ENCODE results near the gene LOXL3.
A peak's percentile ranks its signal among the peaks of the same experiment; 100 is the strongest.

The LOXL3 gene

DNA sequence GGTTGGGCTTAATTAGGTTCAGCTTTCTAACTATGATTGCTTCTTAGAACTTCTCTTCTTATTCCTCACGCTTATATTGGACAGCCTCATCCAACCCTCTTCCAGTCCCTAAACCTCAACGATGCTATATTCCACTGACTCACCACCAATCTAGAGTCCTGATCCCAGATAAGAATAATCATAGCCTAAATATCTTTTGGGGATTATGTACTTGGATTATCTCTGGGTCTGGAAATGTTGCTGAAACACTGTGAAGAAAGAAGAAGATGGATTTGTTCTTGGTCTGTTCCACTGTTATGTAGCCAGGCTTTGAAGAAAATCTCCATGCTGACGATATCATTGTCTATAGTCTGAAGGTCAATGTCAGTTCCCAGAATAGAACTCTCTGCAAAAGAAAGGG, 27.7 kb upstream of the LOXL3 start:
- Mint-ChIP-seq H3K9me3 (no peaks in the 10 kb centered on the region), H3K4me3 (no peak overlapping the region), H3K4me1 (peaks cover 28 to 46% of the 10 kb centered on the region in 2 donors), H3K27me3 (peaks cover 7 to 9% of the 10 kb centered on the region in 2 donors), H3K27ac (no peak overlapping the region), H3K36me3 (no peaks in the 10 kb centered on the region)
- DNase-seq (no peak), ATAC-seq (replicated peaks) (no peak)

DNA sequence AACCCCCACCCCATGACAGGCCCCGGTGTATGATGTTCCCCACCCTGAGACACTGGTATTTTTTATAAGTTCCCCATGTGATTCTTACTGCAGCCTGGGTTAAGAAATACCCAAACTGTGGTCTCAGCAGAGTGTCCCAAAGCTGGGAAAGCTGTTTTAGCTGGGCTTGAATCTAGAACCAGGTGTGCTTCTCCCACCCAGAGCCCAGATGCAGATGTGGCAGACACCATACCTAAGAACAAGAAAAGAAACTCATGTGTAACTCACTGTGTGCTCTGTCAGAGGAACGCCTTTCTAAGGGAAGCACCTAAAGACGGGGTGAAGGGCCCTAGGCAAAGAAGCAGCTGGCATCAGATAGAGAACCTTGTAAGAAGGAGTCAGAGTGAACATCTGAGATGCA, 24.7 kb upstream of the LOXL3 start:
- no peak overlapping the region for H3K4me3 Mint-ChIP-seq
- no peaks in the 10 kb centered on the region for H3K36me3 Mint-ChIP-seq
- DNase-seq (no peak), ATAC-seq (replicated peaks) (no peak)
- H3K27me3 Mint-ChIP-seq = peaks cover 7 to 9% of the 10 kb centered on the region in 2 donors
- H3K4me1 Mint-ChIP-seq = peaks cover 35 to 42% of the 10 kb centered on the region in 2 donors
- H3K9me3 Mint-ChIP-seq = no peaks in the 10 kb centered on the region
- H3K27ac Mint-ChIP-seq = no peak overlapping the region

DNA sequence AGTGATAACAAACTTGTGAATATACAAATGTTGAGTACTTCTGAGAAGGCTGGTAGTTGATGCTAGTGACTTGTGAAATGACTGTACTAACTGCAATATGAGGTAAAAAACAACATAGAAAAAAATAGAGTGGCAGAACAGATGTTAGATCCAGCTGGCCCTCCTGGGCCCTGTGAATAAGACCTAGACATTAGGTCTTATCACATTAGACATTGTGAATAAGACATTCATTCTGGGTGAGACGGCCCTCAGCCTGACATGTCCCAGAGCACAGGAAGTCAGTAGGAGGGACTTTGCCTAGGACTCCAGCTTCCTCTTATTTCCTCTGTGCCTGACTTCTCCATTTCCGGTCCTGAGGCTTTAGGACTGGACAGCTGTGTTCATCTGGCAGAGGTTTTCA, 23.7 kb upstream of the LOXL3 start:
- H3K36me3 Mint-ChIP-seq = no peaks in the 10 kb centered on the region
- DNase-seq (no peak), ATAC-seq (replicated peaks) (peak; percentile 55 to 68)
- peaks cover 7 to 9% of the 10 kb centered on the region in 2 donors for H3K27me3 Mint-ChIP-seq
- peak overlapping the region in 1 of 2 donors; percentile 28 for H3K4me3 Mint-ChIP-seq
- peaks cover 32 to 40% of the 10 kb centered on the region in 2 donors for H3K4me1 Mint-ChIP-seq
- peak overlapping the region; percentile 68 for H3K27ac Mint-ChIP-seq
- no peaks in the 10 kb centered on the region for H3K9me3 Mint-ChIP-seq

DNA sequence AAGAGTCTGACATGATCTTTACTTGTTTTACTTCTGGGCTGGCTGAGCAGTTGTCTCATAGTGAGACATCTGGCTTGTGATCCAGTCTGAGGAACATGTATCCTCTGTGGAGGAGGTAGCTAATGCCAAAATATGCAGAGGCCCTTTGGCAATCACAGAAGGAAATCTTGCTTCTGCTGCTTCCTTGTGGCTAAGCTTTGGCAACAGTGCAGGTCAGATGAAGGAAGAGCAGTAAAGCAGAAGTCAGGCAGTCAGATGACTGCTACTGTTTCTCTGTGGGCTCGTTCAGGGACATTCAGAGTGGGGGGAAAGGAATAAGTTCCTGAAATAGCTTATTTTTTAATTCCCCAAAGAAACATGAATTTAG, 23.1 kb upstream of the LOXL3 start:
- H3K27ac Mint-ChIP-seq = peak overlapping the region; percentile 65
- H3K9me3 Mint-ChIP-seq = no peaks in the 10 kb centered on the region
- peak; percentile 57 to 60 for ATAC-seq (replicated peaks)
- peaks cover 7 to 9% of the 10 kb centered on the region in 2 donors for H3K27me3 Mint-ChIP-seq
- H3K4me3 Mint-ChIP-seq = no peak overlapping the region
- peaks cover 33 to 40% of the 10 kb centered on the region in 2 donors for H3K4me1 Mint-ChIP-seq
- DNase-seq = no peak
- no peaks in the 10 kb centered on the region for H3K36me3 Mint-ChIP-seq

DNA sequence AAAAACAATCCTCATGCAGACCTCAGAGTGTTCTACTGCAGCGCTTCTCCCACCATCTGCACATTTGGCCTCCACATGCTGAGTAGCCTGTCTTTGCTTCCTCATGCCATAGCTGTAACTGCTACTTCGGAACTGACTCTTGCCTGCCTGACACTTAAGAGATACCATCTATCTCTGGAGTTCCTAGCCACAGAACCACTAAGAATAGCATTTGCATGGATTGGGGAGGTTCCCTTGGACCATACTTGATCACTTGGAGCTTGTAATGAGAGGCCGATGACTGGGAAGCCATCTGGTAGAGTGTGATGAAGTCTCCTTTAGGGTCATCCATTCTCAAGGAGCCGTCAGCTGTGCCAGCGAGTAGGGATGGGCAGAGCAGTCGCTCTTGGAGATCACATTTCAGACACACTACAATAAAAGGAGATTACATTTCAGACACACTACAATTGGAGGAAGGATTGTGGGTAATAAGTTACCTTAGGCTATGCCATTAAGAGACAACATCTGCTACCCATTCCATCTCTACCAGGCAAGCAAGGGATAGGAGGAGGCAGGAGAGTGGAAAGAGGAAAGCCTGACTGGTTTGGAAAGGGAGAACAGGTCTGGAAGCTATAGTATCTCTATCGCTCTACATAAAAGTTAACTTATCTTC, 22.6 kb upstream of the LOXL3 start:
- H3K36me3 Mint-ChIP-seq = no peaks in the 10 kb centered on the region
- H3K4me1 Mint-ChIP-seq = peaks cover 33 to 40% of the 10 kb centered on the region in 2 donors

DNA sequence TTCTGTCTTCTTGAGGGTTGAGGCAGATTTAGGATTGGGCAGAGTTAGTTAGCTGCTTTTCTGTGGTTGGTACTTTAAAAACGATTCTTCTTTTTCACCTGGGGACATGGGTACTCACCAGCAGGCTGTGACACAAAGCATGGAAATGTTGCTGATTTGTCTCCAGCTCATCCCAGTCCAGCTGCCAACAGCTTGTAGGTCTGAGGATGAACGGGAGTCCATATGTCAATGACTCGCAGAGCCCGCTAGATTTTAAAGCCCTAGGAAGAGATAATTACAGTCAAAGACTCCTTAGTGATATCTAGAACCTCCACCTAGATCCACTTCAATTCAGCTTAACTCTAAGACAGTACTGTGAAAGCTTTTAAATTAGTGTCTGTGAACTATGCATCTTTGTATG, 21.6 kb upstream of the LOXL3 start:
- no peak for ATAC-seq (replicated peaks)
- Mint-ChIP-seq H3K36me3 (no peaks in the 10 kb centered on the region), H3K4me3 (no peak overlapping the region), H3K27me3 (peaks cover 4 to 5% of the 10 kb centered on the region in 2 donors), H3K9me3 (no peaks in the 10 kb centered on the region), H3K4me1 (peaks cover 33 to 40% of the 10 kb centered on the region in 2 donors), H3K27ac (no peak overlapping the region)
- no peak for DNase-seq

More for the DNA sequence above, 22.6 kb upstream of the LOXL3 start:
- H3K27me3 Mint-ChIP-seq = peaks cover 7% of the 10 kb centered on the region in 2 donors
- no peaks in the 10 kb centered on the region for H3K9me3 Mint-ChIP-seq
- H3K4me3 Mint-ChIP-seq = no peak overlapping the region
- DNase-seq (no peak), ATAC-seq (replicated peaks) (no peak)
- peak overlapping the region; percentile 65 for H3K27ac Mint-ChIP-seq

DNA sequence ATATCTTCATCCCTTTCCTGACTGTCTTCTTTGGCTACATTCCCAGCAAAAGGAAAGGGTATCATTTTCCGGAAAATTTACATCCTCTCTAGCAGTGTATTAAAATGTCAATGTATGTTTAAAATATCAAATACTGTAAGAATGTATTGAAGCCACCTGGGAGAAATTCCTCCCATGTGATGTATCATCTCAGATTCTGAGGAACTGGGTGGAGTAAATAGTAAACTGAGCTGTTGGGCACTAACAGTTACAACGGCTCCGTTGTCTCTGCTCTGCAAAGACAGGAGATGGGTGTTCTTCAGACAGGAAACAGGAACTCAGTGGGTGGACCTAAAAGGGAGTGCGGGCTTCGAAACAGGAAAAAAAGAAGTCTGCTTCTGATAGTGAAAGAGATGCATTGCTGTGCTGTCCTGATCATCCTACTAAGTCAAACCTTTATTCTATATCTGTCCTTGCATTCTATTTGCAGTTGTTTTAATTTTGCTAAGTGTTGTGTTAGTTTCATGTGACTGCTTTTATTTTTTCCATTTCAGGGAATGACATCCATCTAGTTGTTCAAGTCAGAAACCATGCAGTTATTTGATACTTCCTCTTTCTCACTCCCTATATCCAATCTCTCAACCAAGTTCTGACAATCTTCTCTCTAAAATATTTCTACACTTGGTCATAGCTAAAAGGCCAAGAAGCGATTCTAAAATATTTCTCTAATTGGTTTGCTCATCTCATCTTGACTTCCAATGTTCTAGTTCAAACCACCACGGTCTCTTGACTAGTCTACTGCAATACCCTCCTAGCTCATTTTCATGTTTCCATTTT, 20.2 kb upstream of the LOXL3 start:
- ATAC-seq (replicated peaks) (peak; percentile 65 to 66), DNase-seq (peak; percentile 51)
- H3K9me3 Mint-ChIP-seq = peaks cover 0 to 1% of the 10 kb centered on the region in 2 donors
- H3K27me3 Mint-ChIP-seq = no peaks in the 10 kb centered on the region
- H3K36me3 Mint-ChIP-seq = peaks cover 2 to 3% of the 10 kb centered on the region in 2 donors
- peak overlapping the region; percentile 87 for H3K27ac Mint-ChIP-seq
- peaks cover 36 to 40% of the 10 kb centered on the region in 2 donors for H3K4me1 Mint-ChIP-seq
- H3K4me3 Mint-ChIP-seq = peak overlapping the region; percentile 15 to 54

DNA sequence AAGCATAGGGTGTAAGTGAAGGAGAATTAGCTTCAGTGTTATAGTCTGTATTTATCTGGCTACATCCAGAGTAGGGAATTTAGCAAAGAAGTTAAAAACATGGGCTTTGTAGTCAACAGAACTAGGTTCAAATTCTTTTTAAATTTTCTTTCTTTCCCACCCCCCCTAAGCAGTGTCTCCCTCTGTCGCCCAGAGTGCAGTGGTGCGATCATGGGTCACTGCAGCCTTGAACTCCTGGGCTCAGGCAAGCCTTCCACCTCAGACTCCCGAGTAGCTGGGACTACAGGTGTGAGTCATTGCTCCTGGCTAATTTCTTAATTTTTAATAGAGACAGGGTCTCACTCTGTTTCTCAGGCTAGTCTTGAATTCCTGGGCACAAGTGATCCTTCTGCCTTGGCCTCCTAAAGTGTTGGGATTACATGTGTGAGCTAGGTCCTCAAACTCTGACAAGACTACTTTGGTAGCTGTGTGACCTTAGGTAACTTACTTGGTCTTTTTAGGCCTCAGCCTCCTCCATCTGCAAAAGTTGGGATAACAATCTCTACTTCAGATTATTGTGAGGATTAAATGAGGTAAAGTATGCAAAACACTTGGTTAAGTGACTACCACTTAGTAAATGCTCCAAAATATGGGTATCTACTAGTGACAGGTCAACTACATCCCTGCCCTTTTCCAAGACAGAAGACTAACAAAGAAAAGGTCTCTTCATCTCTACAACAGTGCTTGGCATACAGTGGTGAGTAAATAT, 18.6 kb upstream of the LOXL3 start:
- Mint-ChIP-seq H3K36me3 (peaks cover 2 to 3% of the 10 kb centered on the region in 2 donors), H3K9me3 (peaks cover 0 to 1% of the 10 kb centered on the region in 2 donors), H3K27me3 (no peaks in the 10 kb centered on the region), H3K4me3 (no peak overlapping the region), H3K27ac (peak overlapping the region; percentile 62), H3K4me1 (peaks cover 36 to 43% of the 10 kb centered on the region in 2 donors)
- ATAC-seq (replicated peaks) = no peak
- no peak for DNase-seq

DNA sequence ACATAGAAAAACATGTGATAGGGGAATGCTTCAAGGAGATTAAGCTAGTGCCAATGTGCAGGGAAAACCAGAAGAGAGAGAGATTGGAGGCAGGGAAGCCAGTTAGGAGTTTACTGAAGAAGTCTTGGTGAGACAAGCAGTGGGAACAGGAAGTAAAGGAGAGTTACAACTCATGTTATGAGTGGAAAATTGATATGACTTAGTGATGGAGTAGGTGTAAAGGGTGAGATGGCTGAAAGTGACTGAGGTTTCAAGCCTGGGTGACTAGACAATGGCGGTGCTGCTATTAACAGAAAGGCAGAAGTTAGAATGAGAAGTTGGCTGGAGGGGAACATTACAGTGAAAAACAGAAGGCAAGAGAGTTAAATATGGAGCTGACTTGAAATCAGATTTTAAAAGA, 17.3 kb upstream of the LOXL3 start:
- Mint-ChIP-seq H3K9me3 (peaks cover 0 to 1% of the 10 kb centered on the region in 2 donors), H3K36me3 (peaks cover 2 to 3% of the 10 kb centered on the region in 2 donors), H3K27ac (no peak overlapping the region), H3K4me1 (peaks cover 31 to 39% of the 10 kb centered on the region in 2 donors), H3K4me3 (no peak overlapping the region), H3K27me3 (no peaks in the 10 kb centered on the region)
- ATAC-seq (replicated peaks) = peak; percentile 92
- DNase-seq = peak; percentile 54

DNA sequence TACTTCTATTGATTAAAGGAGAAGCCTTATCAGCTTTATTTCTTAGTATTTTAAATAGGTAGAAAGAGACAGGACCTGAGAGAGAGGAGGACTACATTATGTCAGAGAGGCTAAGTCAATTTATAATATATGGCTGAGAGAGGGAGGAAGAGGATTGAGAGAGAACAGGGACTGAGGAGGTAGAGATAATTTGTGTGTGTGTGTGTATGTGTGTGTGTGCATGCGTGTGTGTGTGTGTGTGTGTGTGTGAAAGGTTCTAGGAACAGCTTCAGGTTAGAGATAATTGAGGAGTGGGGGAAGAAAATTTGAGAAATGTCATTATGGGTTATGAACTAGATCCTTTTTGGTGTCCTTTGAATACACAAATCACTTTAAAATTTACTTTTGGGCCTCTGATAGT, 15.9 kb upstream of the LOXL3 start:
- Mint-ChIP-seq H3K4me1 (peaks cover 33 to 39% of the 10 kb centered on the region in 2 donors), H3K4me3 (no peak overlapping the region), H3K36me3 (peaks cover 2 to 3% of the 10 kb centered on the region in 2 donors), H3K27me3 (no peaks in the 10 kb centered on the region), H3K27ac (no peak overlapping the region), H3K9me3 (peaks cover 0 to 1% of the 10 kb centered on the region in 2 donors)
- ATAC-seq (replicated peaks) (no peak), DNase-seq (no peak)

DNA sequence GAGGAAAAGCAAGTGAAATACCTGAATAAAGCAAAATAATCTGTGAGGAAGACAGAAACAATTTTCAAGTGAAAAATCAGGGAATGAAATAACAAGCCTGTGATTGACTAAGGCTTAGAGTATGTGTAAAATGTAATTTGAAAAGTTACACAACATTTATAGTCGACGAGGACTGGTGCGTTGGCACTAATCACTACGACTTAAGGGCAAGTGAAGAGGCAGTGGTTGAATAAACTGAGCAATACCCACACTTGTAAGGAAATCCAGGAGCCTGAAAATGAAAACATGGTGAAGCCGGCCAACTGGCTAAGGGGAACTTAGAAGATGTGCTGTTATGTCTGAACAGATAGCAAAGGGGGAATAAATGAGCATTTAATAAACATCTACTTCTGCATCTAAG, 14.1 kb upstream of the LOXL3 start:
- Mint-ChIP-seq H3K4me1 (peaks cover 25 to 33% of the 10 kb centered on the region in 2 donors), H3K36me3 (peaks cover 2 to 3% of the 10 kb centered on the region in 2 donors), H3K27me3 (no peaks in the 10 kb centered on the region), H3K4me3 (no peak overlapping the region), H3K9me3 (peaks cover 0 to 1% of the 10 kb centered on the region in 2 donors), H3K27ac (no peak overlapping the region)
- DNase-seq (no peak), ATAC-seq (replicated peaks) (no peak)

DNA sequence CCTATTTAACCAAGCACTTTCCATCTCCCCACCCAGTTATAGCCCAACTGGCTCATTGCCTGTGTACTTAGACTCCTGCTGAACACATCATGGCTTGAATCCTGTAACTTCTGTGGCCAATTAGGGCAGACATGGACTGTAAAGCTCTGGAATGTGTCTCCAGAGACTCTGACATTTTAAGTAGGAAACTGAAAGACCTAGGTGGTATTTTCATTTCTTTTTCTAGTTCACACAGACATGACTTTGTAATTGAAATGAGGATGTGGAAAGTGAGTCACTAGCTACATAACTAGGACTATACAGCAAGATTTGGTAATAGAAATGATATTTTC, 13.0 kb upstream of the LOXL3 start:
- H3K4me1 Mint-ChIP-seq = peaks cover 32 to 44% of the 10 kb centered on the region in 2 donors
- ATAC-seq (replicated peaks) = peak; percentile 34 to 47
- peaks cover 2 to 3% of the 10 kb centered on the region in 2 donors for H3K36me3 Mint-ChIP-seq
- H3K27ac Mint-ChIP-seq = no peak overlapping the region
- H3K4me3 Mint-ChIP-seq = peak overlapping the region in 1 of 2 donors; percentile 50
- peaks cover 0 to 1% of the 10 kb centered on the region in 2 donors for H3K9me3 Mint-ChIP-seq
- no peak for DNase-seq
- H3K27me3 Mint-ChIP-seq = peaks cover 4% of the 10 kb centered on the region in 2 donors

DNA sequence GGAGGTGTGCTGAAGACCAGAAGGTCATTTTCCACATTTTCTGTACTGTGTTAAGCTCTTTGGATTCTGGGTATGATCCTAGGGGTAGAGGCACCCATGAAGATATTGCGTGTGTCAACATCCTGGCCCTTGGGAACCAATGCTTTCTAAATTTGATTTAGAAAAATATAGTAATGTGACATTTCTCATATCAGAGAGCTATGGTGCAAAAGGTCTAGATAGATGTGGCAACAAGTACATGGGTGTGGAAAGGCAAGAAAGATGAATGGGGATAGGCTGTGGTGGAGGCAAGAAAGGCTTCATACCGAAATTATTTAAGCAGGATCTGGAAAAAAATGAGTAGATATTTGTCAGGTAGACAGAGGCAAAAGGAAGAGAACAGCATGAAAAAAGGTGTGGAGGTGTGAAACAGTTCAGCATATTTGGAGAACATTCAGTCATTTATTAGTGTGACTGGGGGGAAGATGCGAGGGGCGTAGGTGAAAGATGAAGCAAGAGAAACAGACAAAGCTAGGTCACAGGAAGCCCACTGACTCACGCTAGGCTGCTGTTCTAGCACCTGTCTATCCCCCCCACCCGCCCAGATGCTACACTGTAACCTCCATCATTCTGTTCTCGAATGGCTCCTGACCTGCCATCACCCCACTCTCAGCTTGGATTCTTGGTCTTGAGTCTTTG, 12.5 kb upstream of the LOXL3 start:
- H3K27me3 Mint-ChIP-seq = peaks cover 5 to 9% of the 10 kb centered on the region in 2 donors
- peaks cover 35 to 48% of the 10 kb centered on the region in 2 donors for H3K4me1 Mint-ChIP-seq
- DNase-seq = no peak
- peak in 1 of 2 donors; percentile 6 for ATAC-seq (replicated peaks)
- peaks cover 0 to 1% of the 10 kb centered on the region in 2 donors for H3K9me3 Mint-ChIP-seq
- H3K36me3 Mint-ChIP-seq = peaks cover 2 to 3% of the 10 kb centered on the region in 2 donors
- peak overlapping the region in 1 of 2 donors; percentile 50 for H3K4me3 Mint-ChIP-seq
- H3K27ac Mint-ChIP-seq = no peak overlapping the region

DNA sequence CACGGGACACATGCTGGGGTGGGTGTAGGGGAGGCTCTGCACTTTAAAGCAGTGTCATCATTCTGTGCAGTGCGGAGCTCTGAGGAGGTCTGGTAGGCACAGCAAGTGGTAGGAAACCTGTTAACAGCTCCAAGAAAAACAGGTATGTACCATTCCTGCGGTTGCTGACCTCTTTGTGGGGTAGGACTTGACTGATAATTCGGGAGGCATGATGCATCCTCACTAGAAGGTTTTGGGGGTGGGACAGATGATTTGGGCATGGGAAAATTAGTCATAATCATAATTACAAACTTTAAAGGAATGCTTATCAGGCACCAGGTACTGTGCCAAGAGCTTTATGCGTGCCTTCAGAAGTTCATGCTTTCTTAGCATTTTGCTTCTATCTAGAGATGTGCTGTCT, 10.5 kb upstream of the LOXL3 start:
- Mint-ChIP-seq H3K9me3 (no peaks in the 10 kb centered on the region), H3K27ac (no peak overlapping the region), H3K4me1 (peaks cover 35 to 58% of the 10 kb centered on the region in 2 donors), H3K4me3 (no peak overlapping the region), H3K27me3 (peaks cover 11 to 17% of the 10 kb centered on the region in 2 donors), H3K36me3 (peaks cover 0 to 3% of the 10 kb centered on the region in 2 donors)
- DNase-seq = no peak
- ATAC-seq (replicated peaks) = no peak
